ENCODE results near the gene VWC2L. TPM values are rescaled to one million over a fixed set of nuclear protein-coding genes. Genes with fewer than 3 reads are reported as not detected.

VWC2L gene
- not detected for total RNA-seq

GRCh38 chr2:214410918-214411554 is at the start of gene VWC2L:
VWC2L (plus strand) TSS chr2:214411054; CDS start chr2:214414194, 3,140 bp downstream.
- H3K4me3 Mint-ChIP-seq: no peak within 1 kb of the TSS
- ATAC-seq (replicated peaks): no peak
- H3K27ac Mint-ChIP-seq: no peak within 1 kb of the TSS
- H3K9me3 Mint-ChIP-seq: no peaks in the 10 kb centered on the region
- no peaks in the 10 kb centered on the region for H3K4me1 Mint-ChIP-seq
- peaks cover 5% of the 10 kb centered on the region for H3K27me3 Mint-ChIP-seq
- no peaks in the 10 kb centered on the region for H3K36me3 Mint-ChIP-seq (ENCODE audit: low read depth)

GRCh38 chr2:214361116-214361515 is 49.7 kb upstream of the VWC2L start:
- no peak for ATAC-seq (replicated peaks)
- H3K27ac Mint-ChIP-seq: no peak overlapping the region
- H3K4me3 Mint-ChIP-seq: no peak overlapping the region
- peaks cover 8% of the 10 kb centered on the region for H3K9me3 Mint-ChIP-seq
- H3K36me3 Mint-ChIP-seq (ENCODE audit: low read depth): no peaks in the 10 kb centered on the region
- no peaks in the 10 kb centered on the region for H3K27me3 Mint-ChIP-seq
- no peaks in the 10 kb centered on the region for H3K4me1 Mint-ChIP-seq

GRCh38 chr2:214365549-214365948 is 45.3 kb upstream of the VWC2L start:
- H3K4me1 Mint-ChIP-seq: no peaks in the 10 kb centered on the region
- no peaks in the 10 kb centered on the region for H3K36me3 Mint-ChIP-seq (ENCODE audit: low read depth)
- H3K27me3 Mint-ChIP-seq: no peaks in the 10 kb centered on the region
- ATAC-seq (replicated peaks): no peak
- no peak overlapping the region for H3K4me3 Mint-ChIP-seq
- no peak overlapping the region for H3K27ac Mint-ChIP-seq
- H3K9me3 Mint-ChIP-seq: peaks cover 3% of the 10 kb centered on the region

GRCh38 chr2:214367171-214367570 is 43.7 kb upstream of the VWC2L start:
- H3K4me1 Mint-ChIP-seq: no peaks in the 10 kb centered on the region
- no peak for ATAC-seq (replicated peaks)
- H3K27ac Mint-ChIP-seq: no peak overlapping the region
- H3K9me3 Mint-ChIP-seq: peaks cover 3% of the 10 kb centered on the region
- no peak overlapping the region for H3K4me3 Mint-ChIP-seq
- H3K36me3 Mint-ChIP-seq (ENCODE audit: low read depth): no peaks in the 10 kb centered on the region
- H3K27me3 Mint-ChIP-seq: no peaks in the 10 kb centered on the region

- Mint-ChIP-seq H3K9me3 (no peaks in the 10 kb centered on the region), H3K4me3 (no peak overlapping the region), H3K27ac (no peak overlapping the region), H3K4me1 (no peaks in the 10 kb centered on the region), H3K36me3 (ENCODE audit: low read depth) (no peaks in the 10 kb centered on the region), H3K27me3 (no peaks in the 10 kb centered on the region)
- ATAC-seq (replicated peaks): no peak
These were observed 34.1 kb upstream of the VWC2L start for GRCh38 chr2:214376618-214377285.

- H3K27me3 Mint-ChIP-seq: no peaks in the 10 kb centered on the region
- ATAC-seq (replicated peaks): no peak
- H3K4me3 Mint-ChIP-seq: no peak overlapping the region
- no peaks in the 10 kb centered on the region for H3K4me1 Mint-ChIP-seq
- H3K27ac Mint-ChIP-seq: no peak overlapping the region
- no peaks in the 10 kb centered on the region for H3K9me3 Mint-ChIP-seq
- H3K36me3 Mint-ChIP-seq (ENCODE audit: low read depth): no peaks in the 10 kb centered on the region
These were observed 33.6 kb upstream of the VWC2L start for GRCh38 chr2:214377286-214377624.

GRCh38 chr2:214378455-214379103 is 32.3 kb upstream of the VWC2L start:
- no peak for ATAC-seq (replicated peaks)
- Mint-ChIP-seq H3K27ac (no peak overlapping the region), H3K36me3 (ENCODE audit: low read depth) (no peaks in the 10 kb centered on the region), H3K4me1 (no peaks in the 10 kb centered on the region), H3K27me3 (no peaks in the 10 kb centered on the region), H3K9me3 (no peaks in the 10 kb centered on the region), H3K4me3 (no peak overlapping the region)

GRCh38 chr2:214379227-214379626 is 31.6 kb upstream of the VWC2L start:
- H3K9me3 Mint-ChIP-seq: no peaks in the 10 kb centered on the region
- ATAC-seq (replicated peaks): no peak
- no peak overlapping the region for H3K27ac Mint-ChIP-seq
- no peaks in the 10 kb centered on the region for H3K27me3 Mint-ChIP-seq
- no peak overlapping the region for H3K4me3 Mint-ChIP-seq
- no peaks in the 10 kb centered on the region for H3K36me3 Mint-ChIP-seq (ENCODE audit: low read depth)
- no peaks in the 10 kb centered on the region for H3K4me1 Mint-ChIP-seq

GRCh38 chr2:214380681-214381080 is 30.2 kb upstream of the VWC2L start:
- ATAC-seq (replicated peaks): no peak
- H3K4me3 Mint-ChIP-seq: no peak overlapping the region
- no peak overlapping the region for H3K27ac Mint-ChIP-seq
- H3K9me3 Mint-ChIP-seq: no peaks in the 10 kb centered on the region
- no peaks in the 10 kb centered on the region for H3K36me3 Mint-ChIP-seq (ENCODE audit: low read depth)
- H3K27me3 Mint-ChIP-seq: no peaks in the 10 kb centered on the region
- no peaks in the 10 kb centered on the region for H3K4me1 Mint-ChIP-seq

GRCh38 chr2:214382229-214382628 is 28.6 kb upstream of the VWC2L start:
- no peaks in the 10 kb centered on the region for H3K9me3 Mint-ChIP-seq
- ATAC-seq (replicated peaks): no peak
- no peak overlapping the region for H3K4me3 Mint-ChIP-seq
- H3K4me1 Mint-ChIP-seq: no peaks in the 10 kb centered on the region
- H3K27ac Mint-ChIP-seq: no peak overlapping the region
- H3K27me3 Mint-ChIP-seq: no peaks in the 10 kb centered on the region
- H3K36me3 Mint-ChIP-seq (ENCODE audit: low read depth): no peaks in the 10 kb centered on the region

GRCh38 chr2:214386720-214387119 is 24.1 kb upstream of the VWC2L start:
- Mint-ChIP-seq H3K27me3 (no peaks in the 10 kb centered on the region), H3K36me3 (ENCODE audit: low read depth) (no peaks in the 10 kb centered on the region), H3K4me1 (no peaks in the 10 kb centered on the region), H3K27ac (no peak overlapping the region), H3K4me3 (no peak overlapping the region), H3K9me3 (no peaks in the 10 kb centered on the region)
- no peak for ATAC-seq (replicated peaks)

GRCh38 chr2:214389334-214389733 is 21.5 kb upstream of the VWC2L start:
- no peaks in the 10 kb centered on the region for H3K36me3 Mint-ChIP-seq (ENCODE audit: low read depth)

GRCh38 chr2:214393796-214394195 is 17.1 kb upstream of the VWC2L start:
- no peaks in the 10 kb centered on the region for H3K36me3 Mint-ChIP-seq (ENCODE audit: low read depth)

More at GRCh38 chr2:214389334-214389733, 21.5 kb upstream of the VWC2L start:
- Mint-ChIP-seq H3K9me3 (no peaks in the 10 kb centered on the region), H3K4me3 (no peak overlapping the region), H3K27ac (no peak overlapping the region), H3K27me3 (no peaks in the 10 kb centered on the region), H3K4me1 (no peaks in the 10 kb centered on the region)
- no peak for ATAC-seq (replicated peaks)

GRCh38 chr2:214395040-214395439 is 15.8 kb upstream of the VWC2L start:
- no peaks in the 10 kb centered on the region for H3K27me3 Mint-ChIP-seq
- H3K4me3 Mint-ChIP-seq: no peak overlapping the region
- H3K4me1 Mint-ChIP-seq: no peaks in the 10 kb centered on the region
- H3K36me3 Mint-ChIP-seq (ENCODE audit: low read depth): no peaks in the 10 kb centered on the region
- no peaks in the 10 kb centered on the region for H3K9me3 Mint-ChIP-seq
- no peak overlapping the region for H3K27ac Mint-ChIP-seq
- no peak for ATAC-seq (replicated peaks)

More at GRCh38 chr2:214393796-214394195, 17.1 kb upstream of the VWC2L start:
- no peak overlapping the region for H3K4me3 Mint-ChIP-seq
- H3K9me3 Mint-ChIP-seq: no peaks in the 10 kb centered on the region
- H3K4me1 Mint-ChIP-seq: no peaks in the 10 kb centered on the region
- ATAC-seq (replicated peaks): no peak
- no peaks in the 10 kb centered on the region for H3K27me3 Mint-ChIP-seq
- H3K27ac Mint-ChIP-seq: no peak overlapping the region

- Mint-ChIP-seq H3K4me3 (no peak overlapping the region), H3K9me3 (no peaks in the 10 kb centered on the region), H3K36me3 (ENCODE audit: low read depth) (no peaks in the 10 kb centered on the region), H3K27me3 (no peaks in the 10 kb centered on the region), H3K4me1 (no peaks in the 10 kb centered on the region), H3K27ac (no peak overlapping the region)
- ATAC-seq (replicated peaks): no peak
These were observed 9.3 kb upstream of the VWC2L start for GRCh38 chr2:214401580-214401979.

Data from activated T-helper 17 cell treated with anti-CD3 and anti-CD28 coated beads, Interleukin-2, amount 50 U/mL, for 72 hours (primary cell).